CD4-positive, alpha-beta T cell treated with Interleukin-2 at 100 ng/mL for 4 hours (primary cell): ENCODE measurements around the gene SPATA31A3.
"Not testable (repeated sequence)": the region's sequence is repeated elsewhere in the genome, so short reads cannot be mapped to it uniquely, and the experiment has no call there.

ENCODE experiments used
- DNase-seq: peaks from one replicate; pipeline ENCODE4 v3.0.0-alpha.2; 2020; ENCODE audit warnings: low spot score

SPATA31A3 gene

DNA sequence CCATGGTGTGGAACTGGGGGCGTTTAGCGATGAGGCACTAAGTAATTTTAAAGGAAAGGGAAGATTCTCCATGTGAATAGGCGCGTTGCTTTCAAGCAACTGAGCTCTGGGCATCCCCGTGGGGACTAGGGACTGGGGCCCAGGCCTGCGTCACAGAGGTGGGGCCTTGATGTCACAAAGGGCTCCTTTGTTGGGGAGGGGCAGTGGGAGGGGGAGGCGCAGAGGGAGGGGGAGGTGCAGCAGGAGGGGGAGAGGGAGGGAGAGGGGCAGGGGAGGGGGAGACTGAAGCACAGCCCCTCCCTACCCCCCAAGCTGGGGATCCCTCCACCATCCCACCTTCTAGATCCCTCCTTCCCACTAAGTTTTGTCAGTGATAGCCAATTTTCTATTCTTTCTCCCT is at the start of gene SPATA31A3:
Gene SPATA31A3, minus strand, starts transcription at position 101 of the 400 bp plus-strand sequence. Its CDS starts 29 bp downstream, at position 72.
- not testable (repeated sequence) for DNase-seq

DNA sequence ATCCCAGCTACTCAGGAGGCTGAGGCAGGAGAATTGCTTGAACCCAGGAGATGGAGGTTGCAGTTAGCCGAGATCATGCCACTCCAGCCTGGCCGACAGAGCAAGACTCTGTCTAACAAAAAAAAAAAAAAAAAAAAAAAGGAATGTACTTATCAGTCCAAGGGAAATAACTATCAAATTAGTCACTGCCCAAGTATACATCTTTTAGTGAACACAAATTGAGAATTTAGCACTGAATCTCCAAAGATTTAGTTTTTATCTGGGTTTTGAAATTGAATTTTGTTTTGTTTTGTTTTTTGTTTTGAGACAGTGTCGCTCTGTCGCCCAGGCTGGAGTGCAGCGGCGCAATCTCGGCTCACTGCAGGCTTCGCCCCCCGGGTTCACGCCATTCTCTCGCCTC is 39.8 kb downstream of the SPATA31A3 start:
- not testable (repeated sequence) for DNase-seq

DNA sequence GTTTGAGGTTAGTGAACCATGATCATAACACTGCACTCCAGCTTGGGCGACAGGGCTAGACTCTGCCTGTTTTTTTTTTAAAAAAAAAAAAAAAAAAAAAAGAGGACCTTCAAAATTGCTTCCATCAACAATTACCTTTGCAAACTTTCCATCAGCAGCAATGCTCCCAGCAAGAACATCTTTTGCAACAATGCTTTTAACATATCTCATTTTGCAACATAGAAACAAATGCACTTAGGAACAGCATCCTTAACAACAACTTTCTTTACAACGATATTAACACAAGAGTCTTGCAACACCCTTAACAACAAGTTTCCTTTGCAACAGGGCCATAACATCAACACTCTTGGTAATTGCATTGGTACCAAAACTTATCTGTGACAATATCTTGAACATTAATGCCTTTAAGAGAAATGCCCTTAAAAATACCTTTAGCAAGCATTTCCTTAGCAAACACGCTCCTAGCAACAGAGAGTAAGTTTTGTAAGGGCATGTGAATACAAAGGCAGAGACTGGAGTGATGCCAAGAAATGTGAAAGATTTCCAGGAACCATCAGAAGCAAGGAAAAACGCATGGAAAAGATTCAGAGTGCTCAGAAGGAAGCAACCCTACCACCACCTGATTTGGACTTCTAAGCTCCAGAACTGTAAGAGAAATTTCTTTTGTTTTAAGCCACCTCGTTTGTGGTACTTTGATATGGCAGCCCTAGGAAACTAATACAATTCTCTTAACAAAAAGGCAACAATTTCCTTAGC is 49.8 kb downstream of the SPATA31A3 start:
- not testable (repeated sequence) for DNase-seq

DNA sequence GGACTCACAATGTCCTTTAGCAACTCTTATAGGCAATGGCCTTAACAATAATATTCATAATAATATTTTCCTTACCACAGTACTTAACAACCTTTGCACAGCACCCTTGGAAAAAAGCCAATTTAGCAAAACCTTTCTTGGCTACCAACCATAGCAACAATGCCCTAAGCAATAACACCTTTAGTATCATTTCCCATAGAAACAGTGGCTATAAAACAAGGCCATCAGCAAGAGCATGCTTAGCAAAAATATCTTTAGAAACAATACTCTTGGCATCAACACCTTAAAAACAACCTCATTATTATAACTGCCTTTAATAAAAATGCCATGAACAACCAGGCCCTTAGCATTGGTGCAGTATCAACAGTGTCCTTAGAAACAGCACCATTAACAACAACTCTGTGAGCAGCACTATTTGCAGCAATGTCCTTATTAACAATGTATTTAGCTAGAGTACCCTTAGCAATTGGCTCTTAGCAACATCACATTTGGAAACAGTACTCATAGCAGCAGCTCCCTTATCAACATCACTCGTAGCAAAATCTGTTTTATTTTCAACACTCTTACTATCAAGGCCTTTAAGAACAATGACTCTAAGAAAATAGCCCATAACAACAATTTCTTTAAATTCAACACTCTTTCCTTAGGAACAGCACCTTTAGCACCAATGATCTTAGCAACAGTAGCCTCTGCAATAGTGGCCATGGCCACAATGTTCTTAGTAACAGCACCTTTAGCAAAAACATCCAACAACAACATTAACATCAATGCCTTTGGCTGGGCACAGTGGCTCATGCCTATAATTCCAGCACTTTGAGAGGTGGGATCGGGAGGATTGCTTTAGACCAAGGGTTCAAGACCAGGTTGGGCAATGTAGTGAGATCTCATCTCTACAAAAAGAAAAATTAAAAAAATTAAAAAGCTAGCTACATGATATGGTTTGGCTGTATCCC is 52.2 kb downstream of the SPATA31A3 start:
- not testable (repeated sequence) for DNase-seq

GRCh38 chr9:66938322-66938721 is 54.0 kb downstream of the SPATA31A3 start:
- not testable (repeated sequence) for DNase-seq

DNA sequence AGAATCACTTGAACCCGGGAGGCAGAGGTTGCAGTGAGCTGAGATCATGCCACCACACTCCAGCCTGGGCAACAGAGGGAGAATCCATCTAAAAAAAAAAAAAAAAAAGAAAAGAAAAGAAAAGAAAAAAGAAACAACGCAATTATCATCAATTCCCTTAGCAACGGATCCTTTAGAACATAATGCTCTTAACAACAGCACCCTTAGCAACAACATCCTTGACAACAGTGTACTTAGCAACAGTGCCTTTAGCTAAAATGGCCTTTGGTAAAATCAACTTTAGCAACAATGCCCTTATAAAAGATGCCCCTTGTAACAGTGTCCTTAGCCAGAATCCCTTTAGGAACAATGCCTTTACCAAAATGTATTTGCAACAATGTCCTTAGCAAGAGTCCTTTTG is 54.7 kb downstream of the SPATA31A3 start:
- DNase-seq: not testable (repeated sequence)
